ENCODE data around the gene SSTR4.

Gene SSTR4

GRCh38 chr20:23028392-23028791, 6.7 kb upstream of the SSTR4 start:
- Histone ChIP-seq H3K4me3 (ENCODE audit: low read depth, low read length) (no peak overlapping the region), H3K9me3 (no peaks in the 10 kb centered on the region), H3K4me1 (no peaks in the 10 kb centered on the region), H3K36me3 (no peaks in the 10 kb centered on the region), H3K27me3 (no peaks in the 10 kb centered on the region)
- no peak for TF ChIP-seq CTCF (IDR thresholded peaks at IDR 0.05; ENCODE audit: low read depth, low read length)
- DNase-seq, result no peak

- no peaks in the 10 kb centered on the region for H3K9me3 ChIP-seq
- no peak for TF ChIP-seq CTCF (IDR thresholded peaks at IDR 0.05; ENCODE audit: low read depth, low read length)
- H3K27me3 ChIP-seq, result no peaks in the 10 kb centered on the region
- no peak overlapping the region for H3K4me3 ChIP-seq (ENCODE audit: low read depth, low read length)
- no peaks in the 10 kb centered on the region for H3K36me3 ChIP-seq
- H3K4me1 ChIP-seq, result no peaks in the 10 kb centered on the region
- no peak for DNase-seq
These were observed 5.8 kb upstream of the SSTR4 start for GRCh38 chr20:23029324-23029723.

- Histone ChIP-seq H3K27me3 (no peaks in the 10 kb centered on the region), H3K4me1 (no peaks in the 10 kb centered on the region), H3K36me3 (no peaks in the 10 kb centered on the region), H3K4me3 (ENCODE audit: low read depth, low read length) (no peak overlapping the region), H3K9me3 (no peaks in the 10 kb centered on the region; the same call in 1 of the 2 replicates)
- DNase-seq, result no peak
- no peak for TF ChIP-seq CTCF (IDR thresholded peaks at IDR 0.05; ENCODE audit: low read depth, low read length)
These were observed 3.8 kb upstream of the SSTR4 start for GRCh38 chr20:23031346-23031745.

GRCh38 chr20:23032056-23032749, 2.9 kb upstream of the SSTR4 start:
- Histone ChIP-seq H3K4me3 (ENCODE audit: low read depth, low read length) (no peak overlapping the region), H3K27me3 (no peaks in the 10 kb centered on the region), H3K9me3 (no peaks in the 10 kb centered on the region; the same call in 1 of the 2 replicates), H3K4me1 (no peaks in the 10 kb centered on the region), H3K36me3 (no peaks in the 10 kb centered on the region)
- no peak for TF ChIP-seq CTCF (IDR thresholded peaks at IDR 0.05; ENCODE audit: low read depth, low read length)
- DNase-seq, result no peak

DNA sequence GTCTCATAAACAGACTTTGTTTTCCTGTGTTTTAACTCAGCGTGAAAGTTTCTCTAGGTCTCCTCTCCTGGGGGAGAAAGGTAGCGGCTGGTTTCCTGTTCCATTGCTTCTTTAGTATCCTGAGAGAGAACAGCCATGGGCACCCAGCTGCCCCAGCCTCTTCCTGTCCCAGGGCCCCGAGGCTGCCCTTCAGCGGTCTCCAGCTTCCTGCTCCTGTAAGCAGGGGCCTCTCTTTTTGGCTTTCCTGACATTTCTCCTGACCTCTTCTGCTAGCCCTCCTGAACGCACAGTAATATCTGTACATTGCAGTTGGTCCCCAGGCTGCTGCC, 2.4 kb upstream of the SSTR4 start:
- DNase-seq, result no peak
- H3K27me3 ChIP-seq, result no peaks in the 10 kb centered on the region
- TF ChIP-seq CTCF (IDR thresholded peaks at IDR 0.05; ENCODE audit: low read depth, low read length), result no peak

DNA sequence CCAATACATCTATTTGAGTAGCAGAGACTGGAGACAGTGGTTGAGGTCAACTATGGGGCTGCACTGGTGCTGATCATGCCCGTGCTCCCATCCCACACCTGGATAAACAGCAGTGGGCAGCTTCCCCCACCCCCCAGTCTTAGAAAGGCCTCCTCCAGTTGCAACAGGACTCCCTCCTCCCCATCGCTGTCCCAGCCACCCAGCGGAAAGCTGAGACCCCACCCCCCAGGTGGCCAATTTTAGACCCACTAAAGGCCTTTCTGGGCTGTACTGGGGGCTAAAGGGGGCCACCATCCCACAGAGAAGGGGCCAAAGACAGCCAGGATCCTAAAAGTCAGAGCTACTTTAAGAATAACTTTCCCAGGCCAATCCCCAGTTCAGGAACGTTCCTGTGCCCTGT, 1.2 kb upstream of the SSTR4 start:
- Histone ChIP-seq H3K4me3 (ENCODE audit: low read depth, low read length) (no peak overlapping the region), H3K4me1 (no peaks in the 10 kb centered on the region), H3K36me3 (no peaks in the 10 kb centered on the region), H3K27me3 (no peaks in the 10 kb centered on the region), H3K9me3 (no peaks in the 10 kb centered on the region; the same call in 1 of the 2 replicates)
- no peak for TF ChIP-seq CTCF (IDR thresholded peaks at IDR 0.05; ENCODE audit: low read depth, low read length)
- DNase-seq, result no peak

More for the DNA sequence above, 2.4 kb upstream of the SSTR4 start:
- Histone ChIP-seq H3K4me1 (no peaks in the 10 kb centered on the region), H3K4me3 (ENCODE audit: low read depth, low read length) (no peak overlapping the region), H3K36me3 (no peaks in the 10 kb centered on the region), H3K9me3 (no peaks in the 10 kb centered on the region; the same call in 1 of the 2 replicates)
